Measurements from ENCODE around the gene TRAF5. TPM values are rescaled to one million over a fixed set of nuclear protein-coding genes. Genes with fewer than 3 reads are reported as not detected.

The TRAF5 gene
- 1.6 and 1.8 TPM in 2 replicates for total RNA-seq

- Histone ChIP-seq H3K4me3 (ENCODE audit: low read depth, low read length) (peak within 1 kb of the TSS; percentile 48), H3K27me3 (ENCODE audit: control insufficient read depth, insufficient read depth, low read length) (no peaks in the 10 kb centered on the region), H3K36me3 (ENCODE audit: control insufficient read depth, insufficient read depth, low read length) (no peaks in the 10 kb centered on the region)
- DNase-seq (ENCODE audit: low read depth) (no peak), FAIRE-seq (no peak)
- TF ChIP-seq, protein P1, sequence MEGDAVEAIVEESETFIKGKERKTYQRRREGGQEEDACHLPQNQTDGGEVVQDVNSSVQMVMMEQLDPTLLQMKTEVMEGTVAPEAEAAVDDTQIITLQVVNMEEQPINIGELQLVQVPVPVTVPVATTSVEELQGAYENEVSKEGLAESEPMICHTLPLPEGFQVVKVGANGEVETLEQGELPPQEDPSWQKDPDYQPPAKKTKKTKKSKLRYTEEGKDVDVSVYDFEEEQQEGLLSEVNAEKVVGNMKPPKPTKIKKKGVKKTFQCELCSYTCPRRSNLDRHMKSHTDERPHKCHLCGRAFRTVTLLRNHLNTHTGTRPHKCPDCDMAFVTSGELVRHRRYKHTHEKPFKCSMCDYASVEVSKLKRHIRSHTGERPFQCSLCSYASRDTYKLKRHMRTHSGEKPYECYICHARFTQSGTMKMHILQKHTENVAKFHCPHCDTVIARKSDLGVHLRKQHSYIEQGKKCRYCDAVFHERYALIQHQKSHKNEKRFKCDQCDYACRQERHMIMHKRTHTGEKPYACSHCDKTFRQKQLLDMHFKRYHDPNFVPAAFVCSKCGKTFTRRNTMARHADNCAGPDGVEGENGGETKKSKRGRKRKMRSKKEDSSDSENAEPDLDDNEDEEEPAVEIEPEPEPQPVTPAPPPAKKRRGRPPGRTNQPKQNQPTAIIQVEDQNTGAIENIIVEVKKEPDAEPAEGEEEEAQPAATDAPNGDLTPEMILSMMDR (IDR thresholded peaks at IDR 0.05; ENCODE audit: insufficient read depth, low read length, severe bottlenecking): no peak
These were observed at the start of gene TRAF5 for GRCh38 chr1:211326528-211327345. TSS of gene TRAF5 (plus strand) at chr1:211326833. CDS start at chr1:211353240, 26,407 bp downstream.

DNA sequence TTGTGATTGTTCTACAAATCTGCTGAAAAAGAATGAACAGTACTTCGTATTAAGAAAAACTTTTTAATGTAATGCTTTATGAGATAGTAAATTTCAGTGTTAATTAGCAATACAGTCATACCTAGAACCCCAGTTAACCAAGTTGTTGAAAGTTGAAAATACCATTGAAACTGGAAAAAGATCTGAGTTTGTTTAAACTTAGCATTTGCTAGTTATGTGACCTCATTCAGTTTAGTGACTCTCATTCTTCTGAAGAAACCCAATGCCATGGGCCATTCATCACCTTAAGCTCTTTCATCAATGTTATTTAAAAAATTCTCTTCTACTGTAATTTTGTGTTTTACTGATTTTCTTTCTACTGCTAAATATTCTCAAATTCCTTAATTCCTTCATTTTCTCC, 47.3 kb upstream of the TRAF5 start:
- no peak for DNase-seq (ENCODE audit: low read depth)
- TF ChIP-seq, protein P1 (IDR thresholded peaks at IDR 0.05; ENCODE audit: insufficient read depth, low read length, severe bottlenecking): no peak
- H3K36me3 ChIP-seq (ENCODE audit: control insufficient read depth, insufficient read depth, low read length): no peaks in the 10 kb centered on the region
- no peak for FAIRE-seq
- H3K4me3 ChIP-seq (ENCODE audit: low read depth, low read length): no peak overlapping the region
- no peaks in the 10 kb centered on the region for H3K27me3 ChIP-seq (ENCODE audit: control insufficient read depth, insufficient read depth, low read length)

DNA sequence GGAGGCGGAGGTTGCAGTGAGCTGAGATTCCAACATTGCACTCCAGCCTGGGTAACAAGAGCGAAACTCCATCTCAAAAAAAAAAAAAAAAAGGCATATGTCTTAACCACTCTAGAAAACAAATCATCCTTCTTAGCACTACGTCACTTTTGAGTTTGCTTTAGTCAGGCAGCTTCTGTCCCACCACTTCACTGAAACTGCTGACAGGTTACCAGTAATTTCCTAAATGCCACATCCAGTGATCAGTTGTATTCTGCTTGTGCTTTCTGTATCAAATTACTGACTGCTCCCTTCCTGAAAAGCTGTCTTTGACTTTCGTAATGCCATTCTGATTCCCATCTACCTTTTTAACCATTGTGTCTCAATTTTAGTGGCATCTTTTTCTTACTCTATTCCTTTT, 45.7 kb upstream of the TRAF5 start:
- DNase-seq (ENCODE audit: low read depth) (no peak), FAIRE-seq (no peak)
- TF ChIP-seq, protein P1 (IDR thresholded peaks at IDR 0.05; ENCODE audit: insufficient read depth, low read length, severe bottlenecking): no peak
- H3K27me3 ChIP-seq (ENCODE audit: control insufficient read depth, insufficient read depth, low read length): no peaks in the 10 kb centered on the region
- no peak overlapping the region for H3K4me3 ChIP-seq (ENCODE audit: low read depth, low read length)
- no peaks in the 10 kb centered on the region for H3K36me3 ChIP-seq (ENCODE audit: control insufficient read depth, insufficient read depth, low read length)

- Histone ChIP-seq H3K36me3 (ENCODE audit: control insufficient read depth, insufficient read depth, low read length) (no peaks in the 10 kb centered on the region), H3K27me3 (ENCODE audit: control insufficient read depth, insufficient read depth, low read length) (no peaks in the 10 kb centered on the region), H3K4me3 (ENCODE audit: low read depth, low read length) (no peak overlapping the region)
- FAIRE-seq (no peak), DNase-seq (ENCODE audit: low read depth) (no peak)
- TF ChIP-seq, protein P1 (IDR thresholded peaks at IDR 0.05; ENCODE audit: insufficient read depth, low read length, severe bottlenecking): no peak
These were observed 45.2 kb upstream of the TRAF5 start for GRCh38 chr1:211281320-211282022.

GRCh38 chr1:211282023-211282373, 44.6 kb upstream of the TRAF5 start:
- FAIRE-seq (no peak), DNase-seq (ENCODE audit: low read depth) (no peak)
- H3K4me3 ChIP-seq (ENCODE audit: low read depth, low read length): no peak overlapping the region
- TF ChIP-seq, protein P1 (IDR thresholded peaks at IDR 0.05; ENCODE audit: insufficient read depth, low read length, severe bottlenecking): no peak
- H3K27me3 ChIP-seq (ENCODE audit: control insufficient read depth, insufficient read depth, low read length): no peaks in the 10 kb centered on the region
- no peaks in the 10 kb centered on the region for H3K36me3 ChIP-seq (ENCODE audit: control insufficient read depth, insufficient read depth, low read length)
